SH-SY5Y (cell line): ENCODE data around the gene NRAP.

Source experiments
- GATA2 ChIP-seq: IDR thresholded peaks from 2 replicates; pipeline ENCODE4 v1.6.1; 2011; ENCODE audit warnings: mild to moderate bottlenecking, low read depth, low read length
- GATA3 ChIP-seq: IDR thresholded peaks from 2 replicates; pipeline ENCODE4 v1.6.1; 2011; ENCODE audit warnings: low read depth, mild to moderate bottlenecking, low read length, moderate library complexity

- TF ChIP-seq GATA2, result no peak
- TF ChIP-seq GATA3, result no peak
Measured at GRCh38 chr10:113552014-113552413, 111.8 kb downstream of the NRAP start.
